ENCODE results near the gene PPP2R2C. TPM values are rescaled to one million over a fixed set of nuclear protein-coding genes. Genes with fewer than 3 reads are reported as not detected.

The PPP2R2C gene
- total and polyA plus RNA-seq, 2 experiments from 2014 or later = 1.3 to 9.2 TPM

DNA sequence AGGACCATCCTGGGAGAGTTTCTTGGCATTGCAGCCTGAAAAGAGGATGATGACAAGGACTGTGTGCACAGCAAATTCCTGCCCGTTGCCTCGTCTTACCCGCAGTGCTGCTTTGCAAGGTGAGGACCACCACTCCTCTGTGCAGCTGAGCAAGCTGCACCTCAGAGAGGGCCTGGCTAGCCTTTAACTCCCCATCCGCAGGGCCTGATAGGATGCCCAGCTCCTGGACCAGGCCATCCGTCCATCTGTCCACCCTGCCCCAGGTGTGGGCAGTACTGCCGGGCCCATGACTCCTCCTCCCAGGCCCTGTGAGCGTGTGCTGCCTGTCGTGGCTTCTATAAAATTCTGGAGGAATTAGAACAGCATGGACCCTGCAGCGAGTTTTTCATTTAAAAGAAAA, 43.9 kb upstream of the PPP2R2C start:
- Histone ChIP-seq H3K36me3 (ENCODE audit: insufficient read depth) (no peaks in the 10 kb centered on the region), H3K27ac (ENCODE audit: low read depth) (no peak overlapping the region), H3K4me3 (no peak overlapping the region), H2AFZ (no peak overlapping the region), H3K4me1 (ENCODE audit: insufficient read depth) (no peaks in the 10 kb centered on the region), H3K27me3 (ENCODE audit: insufficient read depth) (no peaks in the 10 kb centered on the region), H4K20me1 (replicated peaks; ENCODE audit: insufficient read depth) (no peaks in the 10 kb centered on the region; the same call in 1 of the 2 replicates), H3K79me2 (replicated peaks; ENCODE audit: insufficient read depth) (no peaks in the 10 kb centered on the region), H3F3A (replicated peaks; ENCODE audit: low read depth) (no peaks in the 10 kb centered on the region), H3K4me2 (no peak overlapping the region), H3K9me2 (ENCODE audit: insufficient read depth) (no peaks in the 10 kb centered on the region; the same call in 1 of the 2 replicates)
- Mint-ChIP-seq H3K4me3 (no peak overlapping the region), H3K27ac (no peak overlapping the region), H3K9me3 (peaks cover 16% of the 10 kb centered on the region), H3K27me3 (ENCODE audit: insufficient read depth, low read depth, poor library complexity) (peaks cover 7% of the 10 kb centered on the region), H3K4me1 (no peaks in the 10 kb centered on the region), H3K36me3 (ENCODE audit: low read depth) (peaks cover under 1% of the 10 kb centered on the region; the same call in 1 of the 3 replicates)
- no peak for DNase-seq (ENCODE audit: low spot score)
- no peak for ATAC-seq
- TF ChIP-seq JUNB (IDR thresholded peaks at IDR 0.05; ENCODE audit: unreplicated experiment) (no peak), EZH2 (IDR thresholded peaks at IDR 0.05; ENCODE audit: low read depth, unreplicated experiment) (no peak), ETS1 (IDR thresholded peaks at IDR 0.05) (no peak), CREB1 (CRISPR knock-in tag; IDR thresholded peaks at IDR 0.05; ENCODE audit: low read depth) (no peak), ZNF114 (CRISPR knock-in tag; IDR thresholded peaks at IDR 0.05) (no peak), ZNF462 (CRISPR knock-in tag; IDR thresholded peaks at IDR 0.05) (no peak), EZH2phosphoT487 (IDR thresholded peaks at IDR 0.05; ENCODE audit: unreplicated experiment) (no peak), POLR2AphosphoS5 (IDR thresholded peaks at IDR 0.05; ENCODE audit: low read depth) (no peak), REST (IDR thresholded peaks at IDR 0.05; ENCODE audit: unreplicated experiment) (no peak), ZNF331 (CRISPR knock-in tag; IDR thresholded peaks at IDR 0.05; ENCODE audit: low read depth) (no peak), STAT1 (IDR thresholded peaks at IDR 0.05; ENCODE audit: unreplicated experiment) (no peak), NANOG (IDR thresholded peaks at IDR 0.05; ENCODE audit: borderline replicate concordance) (no peak)
- TF ChIP-seq, protein P1, sequence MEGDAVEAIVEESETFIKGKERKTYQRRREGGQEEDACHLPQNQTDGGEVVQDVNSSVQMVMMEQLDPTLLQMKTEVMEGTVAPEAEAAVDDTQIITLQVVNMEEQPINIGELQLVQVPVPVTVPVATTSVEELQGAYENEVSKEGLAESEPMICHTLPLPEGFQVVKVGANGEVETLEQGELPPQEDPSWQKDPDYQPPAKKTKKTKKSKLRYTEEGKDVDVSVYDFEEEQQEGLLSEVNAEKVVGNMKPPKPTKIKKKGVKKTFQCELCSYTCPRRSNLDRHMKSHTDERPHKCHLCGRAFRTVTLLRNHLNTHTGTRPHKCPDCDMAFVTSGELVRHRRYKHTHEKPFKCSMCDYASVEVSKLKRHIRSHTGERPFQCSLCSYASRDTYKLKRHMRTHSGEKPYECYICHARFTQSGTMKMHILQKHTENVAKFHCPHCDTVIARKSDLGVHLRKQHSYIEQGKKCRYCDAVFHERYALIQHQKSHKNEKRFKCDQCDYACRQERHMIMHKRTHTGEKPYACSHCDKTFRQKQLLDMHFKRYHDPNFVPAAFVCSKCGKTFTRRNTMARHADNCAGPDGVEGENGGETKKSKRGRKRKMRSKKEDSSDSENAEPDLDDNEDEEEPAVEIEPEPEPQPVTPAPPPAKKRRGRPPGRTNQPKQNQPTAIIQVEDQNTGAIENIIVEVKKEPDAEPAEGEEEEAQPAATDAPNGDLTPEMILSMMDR (conservative IDR thresholded peaks at IDR 0.05; ENCODE audit: low read depth in 2 of 2) = no peak

Measured in GM23338 (cell line).